GM19035 (cell line): Measurements from ENCODE around the gene DGKI.

Experiments
- ATAC-seq: cut with Tn5 transposase; IDR thresholded peaks from one replicate; pipeline ENCODE4 v1.9.1; 2021; ENCODE audit not compliant: unreplicated experiment

Gene DGKI

DNA sequence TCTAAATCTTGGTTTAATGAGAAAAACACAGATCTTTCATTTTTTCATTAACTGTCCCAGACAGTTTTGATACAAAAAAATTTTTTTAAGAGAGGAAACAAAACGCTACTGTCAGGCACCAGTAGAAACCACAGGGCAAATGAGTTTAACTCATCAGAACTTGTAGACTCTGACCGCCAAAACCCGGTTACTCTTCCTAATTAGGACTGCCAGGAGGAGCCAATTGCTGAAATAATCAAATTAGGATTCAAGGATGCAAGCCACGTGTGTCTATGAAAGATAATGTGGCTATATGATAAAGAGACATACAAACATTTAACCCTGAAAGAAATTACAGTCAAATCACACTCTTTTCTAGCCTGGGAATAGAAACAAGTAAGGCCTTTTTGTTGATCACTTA, 154.4 kb downstream of the DGKI start:
- ATAC-seq: no peak

- no peak for ATAC-seq
These were observed 155.2 kb downstream of the DGKI start for GRCh38 chr7:137691566-137691965.

- no peak for ATAC-seq
These were observed 156.1 kb downstream of the DGKI start for GRCh38 chr7:137690635-137691034.

DNA sequence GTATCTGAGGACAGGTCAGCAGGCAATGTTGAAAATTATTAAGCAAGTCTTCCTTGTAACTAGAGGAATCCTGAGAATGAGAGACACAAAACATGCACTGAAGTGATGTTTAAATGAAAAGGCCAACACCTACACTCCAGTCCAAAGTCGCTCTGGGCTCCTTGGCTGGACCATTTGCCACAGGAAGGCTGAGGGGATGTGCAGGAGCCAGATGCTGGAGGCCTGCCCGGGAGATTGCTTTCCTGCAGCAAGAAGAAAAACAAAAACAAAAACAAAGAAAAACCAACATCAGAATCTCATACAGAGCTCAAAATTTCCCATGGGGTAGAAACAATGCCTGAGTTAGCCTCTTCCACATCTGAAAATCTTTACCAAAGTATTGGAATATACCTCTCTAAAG, 157.0 kb downstream of the DGKI start:
- ATAC-seq: no peak

GRCh38 chr7:137687556-137688265, 159.1 kb downstream of the DGKI start:
- ATAC-seq: no peak

GRCh38 chr7:137685433-137686164, 161.2 kb downstream of the DGKI start:
- ATAC-seq: no peak

- no peak for ATAC-seq
These were observed 162.0 kb downstream of the DGKI start for GRCh38 chr7:137684776-137685175.

DNA sequence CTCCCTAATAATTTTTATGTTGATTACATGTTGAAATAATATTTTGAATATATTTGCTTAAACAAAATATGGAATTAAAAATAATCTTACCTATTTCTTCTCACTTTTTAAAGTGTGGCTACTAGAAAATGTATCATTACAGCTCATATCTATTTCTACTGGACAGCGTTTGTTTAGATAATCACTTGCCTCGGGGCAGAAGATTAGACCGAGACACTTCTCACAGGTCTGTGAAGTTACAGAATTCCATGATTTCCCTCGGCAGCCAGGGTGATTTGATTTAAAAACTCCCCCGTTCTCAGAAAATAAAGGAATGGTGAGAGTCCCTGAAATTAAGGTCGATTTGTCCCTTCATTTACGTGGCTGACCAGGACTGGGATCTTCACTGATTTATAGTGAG, 162.5 kb downstream of the DGKI start:
- no peak for ATAC-seq

- ATAC-seq: no peak
These were observed 164.2 kb downstream of the DGKI start for GRCh38 chr7:137682596-137682995.

- ATAC-seq: no peak
These were observed 164.9 kb downstream of the DGKI start for GRCh38 chr7:137681657-137682562.

GRCh38 chr7:137674551-137675409, 172.0 kb downstream of the DGKI start:
- no peak for ATAC-seq

GRCh38 chr7:137674048-137674447, 172.7 kb downstream of the DGKI start:
- no peak for ATAC-seq

GRCh38 chr7:137671920-137672319, 174.9 kb downstream of the DGKI start:
- no peak for ATAC-seq

DNA sequence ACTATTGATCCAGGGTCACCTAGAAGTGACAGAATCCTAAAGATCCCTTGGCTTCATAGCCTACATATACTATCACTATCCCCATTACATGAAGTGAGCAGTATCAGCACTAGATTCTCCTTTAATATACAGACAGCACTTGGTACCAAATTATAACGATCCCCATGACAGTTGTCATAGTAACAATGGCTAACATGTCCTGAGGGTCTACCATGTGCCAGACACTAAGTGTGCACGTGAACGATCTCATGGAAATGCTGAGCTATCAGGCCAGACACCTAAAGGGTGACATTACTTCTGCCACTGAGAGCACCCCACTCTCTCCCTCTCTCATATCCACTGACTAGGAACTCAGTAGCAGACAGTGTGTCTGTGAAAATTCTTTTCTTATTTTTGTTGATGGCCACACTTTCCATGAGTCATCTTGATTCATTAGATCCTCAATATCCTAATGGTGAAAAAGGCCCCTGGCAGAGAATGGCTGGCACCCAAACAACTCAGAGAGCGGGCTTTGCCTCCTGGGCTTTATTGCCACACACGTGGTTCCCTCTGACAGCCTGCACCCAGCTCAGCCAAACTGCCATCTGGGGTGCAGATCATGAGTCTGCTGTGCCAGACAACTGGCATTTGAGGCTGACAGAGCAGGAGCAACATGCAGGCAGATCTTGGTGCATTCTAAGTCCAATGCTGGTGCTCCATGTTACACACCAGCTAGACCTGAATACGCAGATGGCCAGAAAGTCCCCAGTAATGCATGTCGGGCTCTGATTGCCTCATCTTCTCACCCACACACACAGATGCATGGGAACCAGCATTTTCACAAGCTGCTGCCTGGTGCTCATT, 176.3 kb downstream of the DGKI start:
- ATAC-seq: peak; percentile 60

DNA sequence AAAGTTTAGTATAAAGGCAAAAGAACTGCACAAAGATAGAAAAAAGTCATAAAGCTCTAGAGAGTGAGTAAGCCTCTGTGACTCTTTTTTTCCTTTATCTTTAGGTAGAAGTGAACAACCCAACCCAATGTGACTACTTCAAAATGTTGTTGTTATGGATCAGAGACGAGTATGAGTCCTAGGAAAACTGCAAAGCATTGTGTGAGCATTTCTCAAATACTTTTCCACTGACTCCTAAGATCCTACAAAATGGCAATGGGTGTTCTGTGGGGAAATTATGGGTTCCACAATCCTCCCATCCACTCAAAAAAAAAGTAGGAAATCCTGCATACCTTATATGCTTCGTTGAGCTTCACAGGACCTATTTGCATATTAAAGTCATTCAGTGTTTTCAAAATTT, 177.1 kb downstream of the DGKI start:
- no peak for ATAC-seq

DNA sequence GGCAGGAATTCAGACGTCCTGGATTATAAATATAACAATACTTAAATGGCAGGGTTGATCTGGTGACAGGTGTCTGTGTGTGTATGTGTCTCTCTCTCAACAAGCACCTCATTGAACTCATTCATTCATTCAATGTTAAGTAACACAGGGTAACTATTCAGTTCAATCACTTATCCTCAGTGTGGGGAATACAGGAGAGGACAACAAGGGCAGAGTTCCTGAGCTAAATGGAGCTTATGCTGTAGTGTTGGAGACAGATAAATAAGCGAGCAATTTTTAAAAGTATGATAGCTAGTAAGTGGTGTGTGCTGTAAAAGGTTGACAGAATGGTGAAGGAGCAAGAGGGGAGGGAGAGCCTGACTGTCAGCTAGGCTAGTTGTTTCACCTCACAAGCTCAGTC, 178.4 kb downstream of the DGKI start:
- no peak for ATAC-seq

- no peak for ATAC-seq
These were observed 179.0 kb downstream of the DGKI start for GRCh38 chr7:137667633-137668387.

DNA sequence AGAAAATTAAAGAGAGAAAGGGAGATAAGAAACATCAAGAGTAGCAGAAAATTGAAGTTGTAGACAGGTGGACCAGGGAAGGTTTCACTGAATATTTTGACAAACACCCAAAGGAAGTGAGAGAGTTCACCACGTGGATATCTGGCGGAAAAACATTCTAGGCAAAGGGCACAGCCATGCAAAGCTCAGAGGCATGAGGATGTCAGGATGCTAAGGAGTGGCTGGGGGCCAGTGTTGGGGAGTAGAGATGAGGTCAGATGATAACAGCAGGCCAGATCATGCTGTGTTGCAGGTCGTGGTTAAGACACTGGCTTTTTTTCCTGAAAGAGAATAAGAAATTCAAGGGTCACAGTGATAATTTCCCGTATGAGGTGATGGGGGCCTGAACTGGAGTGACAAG, 181.9 kb downstream of the DGKI start:
- no peak for ATAC-seq

DNA sequence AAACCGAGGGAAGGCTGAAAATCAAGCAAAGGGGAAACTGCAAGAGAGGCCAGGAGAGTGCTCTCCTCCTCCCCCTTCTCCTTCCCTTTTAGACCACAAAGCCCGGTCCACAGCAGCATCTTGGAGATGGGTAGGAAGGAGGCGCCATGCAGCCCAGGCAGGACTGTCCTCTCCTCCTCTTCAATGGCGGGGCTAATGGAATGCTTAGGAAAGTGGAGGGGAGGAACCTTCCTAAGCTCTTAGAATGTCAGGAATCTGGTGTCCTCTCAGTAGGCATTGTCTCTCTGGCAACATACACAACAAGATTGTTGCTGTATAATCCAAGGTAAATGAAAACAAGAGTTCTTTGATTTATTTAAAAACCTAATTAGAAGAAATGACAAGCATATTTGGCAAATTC, 185.1 kb downstream of the DGKI start:
- no peak for ATAC-seq
